GM12878 (cell line): ENCODE results near the gene EEF1G. TPM values are rescaled to one million over a fixed set of nuclear protein-coding genes. Genes with fewer than 3 reads are reported as not detected.

ENCODE experiments used
- ATAC-seq: fragments of 200-7000 bp; cut with Tn5 transposase; 3 replicates; pipeline ENCODE4 v1.9.1; 2020; ENCODE audit warnings: mild to moderate bottlenecking, moderate library complexity
- BruUV-seq: library from RNA; stranded (reverse); fragments of 400-500 nt; replicated peaks from 2 replicates; lab custom pipeline; 2021; lab: Mats Ljungman, UMichigan
- CTCF ChIA-PET: fragments of 300-600 bp; sonication (Branson Sonifier 250); formaldehyde crosslinking; extraction: SDS; loops from one replicate; lab custom pipeline; 2021; ENCODE audit warnings: inconsistent platforms; lab: Yijun Ruan, JAX
- POLR2A ChIA-PET: fragments of 350-600 bp; formaldehyde crosslinking; extraction: SDS; loops from one replicate; lab custom pipeline; 2021; ENCODE audit warnings: inconsistent platforms; lab: Charles Lee
- RAD21 ChIA-PET: fragments of 300-600 bp; sonication (Branson Sonifier 250); formaldehyde crosslinking; loops from one replicate; lab custom pipeline; 2023; ENCODE audit warnings: antibody characterized with exemption; ENCODE audit not compliant: unreplicated experiment; lab: Charles Lee
- SMC1A ChIA-PET: fragments of 300-600 bp; sonication (Branson Sonifier 250); formaldehyde crosslinking; loops from one replicate; lab custom pipeline; 2023; ENCODE audit not compliant: unreplicated experiment, uncharacterized antibody; lab: Charles Lee
- DNase-seq: peaks from one replicate; pipeline ENCODE4 v3.0.0-alpha.2; 2011; ENCODE audit warnings: low read depth, low spot score
- FAIRE-seq: peaks from 3 replicates; lab custom pipeline; 2011; peaks lifted over from hg19 to GRCh38; lab: Jason Lieb, UNC
- H2AFZ ChIP-seq: 2 replicates; pipeline ENCODE4 v1.6.0; 2011; ENCODE audit warnings: low read depth, low read length, control low read depth; ENCODE audit not compliant: control insufficient read depth
- H3K27ac ChIP-seq: 2 replicates; pipeline ENCODE4 v1.5.1; 2011; ENCODE audit warnings: control low read depth; ENCODE audit not compliant: control insufficient read depth, insufficient read depth
- H3K27me3 ChIP-seq, 2 experiments: replicated peaks in 1 of 2; 2 replicates each; pipeline versions ENCODE4 v1.6.0 to v1.6.1; 2011; ENCODE audit warnings: low read length in 1 of 2; ENCODE audit not compliant: control insufficient read depth in 2 of 2, insufficient read depth in 2 of 2
- H3K36me3 ChIP-seq, 2 experiments: 2 replicates each; pipeline ENCODE4 v1.5.1; 2011; ENCODE audit warnings: low read length in 1 of 2; ENCODE audit not compliant: control insufficient read depth in 2 of 2, insufficient read depth in 2 of 2
- H3K4me1 ChIP-seq: 2 replicates; pipeline ENCODE4 v1.6.1; 2011; ENCODE audit warnings: mild to moderate bottlenecking, low read length, moderate library complexity, mixed read lengths; ENCODE audit not compliant: control insufficient read depth, insufficient read depth
- H3K4me2 ChIP-seq: 2 replicates; pipeline ENCODE4 v1.6.0; 2011; ENCODE audit warnings: control low read depth; ENCODE audit not compliant: control insufficient read depth, insufficient read depth
- H3K4me3 ChIP-seq: fragments of 200-600 bp; sonication (generic); 2 replicates; pipeline ENCODE4 v1.5.1; 2016
- H3K79me2 ChIP-seq: 2 replicates; pipeline ENCODE4 v1.6.0; 2011; ENCODE audit warnings: low read length; ENCODE audit not compliant: control insufficient read depth, insufficient read depth
- H3K9ac ChIP-seq: 2 replicates; pipeline ENCODE4 v1.8.0; 2011; ENCODE audit warnings: low read length, control low read depth, mixed read lengths; ENCODE audit not compliant: control insufficient read depth, insufficient read depth
- H3K9me3 ChIP-seq: replicated peaks from 3 replicates; pipeline ENCODE4 v1.5.1; 2011; ENCODE audit warnings: mild to moderate bottlenecking, low read length; ENCODE audit not compliant: control insufficient read depth, insufficient read depth
- H4K20me1 ChIP-seq: 2 replicates; pipeline ENCODE4 v1.6.0; 2011; ENCODE audit not compliant: control insufficient read depth, insufficient read depth
- ASH2L ChIP-seq: fragments of 300-600, 200-600 bp; sonication (generic); IDR thresholded peaks from 2 replicates; pipeline ENCODE4 v1.6.1; 2017; ENCODE audit warnings: low read depth, mild to moderate bottlenecking, borderline replicate concordance
- EGR1 ChIP-seq, 2 experiments: IDR thresholded peaks; 1 replicate in 1 of 2; 2 replicates in 1 of 2; pipeline ENCODE4 v1.6.1; 2011 to 2012; ENCODE audit warnings: low read depth in 2 of 2, low read length in 2 of 2, borderline replicate concordance in 1 of 2, mild to moderate bottlenecking in 1 of 2, moderate library complexity in 1 of 2
- FOXM1 ChIP-seq: IDR thresholded peaks from 2 replicates; pipeline ENCODE4 v1.6.1; 2012; ENCODE audit warnings: low read depth, mild to moderate bottlenecking, inconsistent platforms, low read length, moderate library complexity
- NFXL1 ChIP-seq: fragments of 450-650 bp; IDR thresholded peaks from 2 replicates; pipeline ENCODE4 v1.6.1; 2017; ENCODE audit warnings: antibody characterized with exemption, mild to moderate bottlenecking, borderline replicate concordance
- NFYA ChIP-seq: IDR thresholded peaks from 2 replicates; pipeline ENCODE4 v1.6.1; 2011; ENCODE audit warnings: low read depth, mild to moderate bottlenecking, low read length, improper control_type of control experiment, borderline replicate concordance
- PKNOX1 ChIP-seq: fragments of 450-650 bp; IDR thresholded peaks from 2 replicates; pipeline ENCODE4 v1.6.1; 2016; ENCODE audit warnings: mild to moderate bottlenecking
- POLR2AphosphoS5 ChIP-seq: IDR thresholded peaks from 2 replicates; pipeline ENCODE4 v1.6.1; 2011; ENCODE audit warnings: mild to moderate bottlenecking, low read length, inconsistent platforms
- SMARCA5 ChIP-seq: fragments of 450-650 bp; IDR thresholded peaks from 2 replicates; pipeline ENCODE4 v1.6.1; 2017; ENCODE audit warnings: mild to moderate bottlenecking
- YY1 ChIP-seq: IDR thresholded peaks from 2 replicates; pipeline ENCODE4 v1.6.1; 2011; ENCODE audit warnings: low read depth, mild to moderate bottlenecking, low read length
- WGBS: methylation state at CpG from one replicate; pipeline ENCODE4 v1.1.6; 2016; ENCODE audit warnings: low lambda C conversion rate; ENCODE audit not compliant: insufficient replicate concordance, insufficient coverage; ENCODE audit errors: missing lambda C conversion rate; 5-methylcytosine and 5-hydroxymethylcytosine counted together
- in situ Hi-C: fragments of 300-500 bp; cut with MboI; formaldehyde crosslinking; loops from 9 replicates; pipeline ENCODE4 v1.14.3; 2018; ENCODE audit warnings: mixed read lengths
- intact Hi-C: fragments of 100-400 bp; cut with micrococcal nuclease; formaldehyde crosslinking; loops from one replicate; pipeline ENCODE4 v1.14.2; 2022; ENCODE audit not compliant: unreplicated experiment
- polyA plus RNA-seq, 11 experiments: library from polyadenylated mRNA; depleted of rRNA in 4 of 11; unstranded in 6 of 11; stranded (reverse) in 5 of 11; fragments of >200 nt; fragmentation: Nextera tagmentation in 4 of 11; fragmentation: Illumina TruSeq in 1 of 11; extraction: Ambion mirVana in 4 of 11; extraction: Trizol in 1 of 11; gene quantifications; 1 replicate in 1 of 11; 2 replicates in 10 of 11; pipeline versions ENCODE4 v1.2.1 to v1.2.3, GENCODE V29; 2011 to 2016; ENCODE audit warnings: inconsistent platforms in 2 of 11, missing spikeins in 2 of 11, low read depth in 1 of 11
- total RNA-seq, 4 experiments: library from RNA; depleted of rRNA in 3 of 4; stranded (reverse); fragments of >200 nt in 3 of 4; fragmentation: Illumina TruSeq in 1 of 4; extraction: Trizol in 1 of 4; gene quantifications; 2 replicates each; pipeline versions ENCODE4 v1.2.1 to v1.2.3, GENCODE V29; 2013 to 2021
- TF ChIP-seq, protein P1 (sequence below): fragments of 450-650 bp; IDR thresholded peaks from 2 replicates; pipeline ENCODE4 v1.6.1; 2017; ENCODE audit warnings: mild to moderate bottlenecking

The EEF1G gene
- total and polyA plus RNA-seq, 10 of the 15 experiments (the other 5 are each of a cell fraction or from before 2014, with no cell fraction given): 850 to 2,739 (median 2,277) TPM

DNA sequence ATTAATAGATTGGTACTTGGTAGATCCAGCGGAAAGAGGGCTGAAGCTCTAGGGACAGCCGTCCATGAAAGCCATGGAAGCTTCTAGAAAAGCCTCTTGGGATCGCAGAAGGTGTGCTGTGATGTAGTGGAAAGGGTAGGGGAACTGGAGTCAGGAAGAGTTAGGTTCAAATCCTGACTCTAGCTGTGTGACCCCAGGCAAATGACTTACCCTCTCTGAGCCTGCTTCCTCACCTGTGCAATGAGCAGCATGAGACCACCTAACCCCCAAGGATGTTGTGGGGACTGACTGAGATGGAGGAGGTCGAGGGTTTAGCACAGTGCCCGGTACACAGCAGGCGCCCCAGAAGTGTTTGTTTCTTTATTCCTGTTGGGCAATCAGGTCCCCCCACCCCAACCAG lies 36.7 kb upstream of the EEF1G start:
- Histone ChIP-seq H4K20me1 (no peaks in the 10 kb centered on the region; the same call in 1 of the 2 replicates), H2AFZ (no peak overlapping the region)
- WGBS: 96% methylated on average over 6 of the region's 6 CpGs
- TF ChIP-seq, protein P1, sequence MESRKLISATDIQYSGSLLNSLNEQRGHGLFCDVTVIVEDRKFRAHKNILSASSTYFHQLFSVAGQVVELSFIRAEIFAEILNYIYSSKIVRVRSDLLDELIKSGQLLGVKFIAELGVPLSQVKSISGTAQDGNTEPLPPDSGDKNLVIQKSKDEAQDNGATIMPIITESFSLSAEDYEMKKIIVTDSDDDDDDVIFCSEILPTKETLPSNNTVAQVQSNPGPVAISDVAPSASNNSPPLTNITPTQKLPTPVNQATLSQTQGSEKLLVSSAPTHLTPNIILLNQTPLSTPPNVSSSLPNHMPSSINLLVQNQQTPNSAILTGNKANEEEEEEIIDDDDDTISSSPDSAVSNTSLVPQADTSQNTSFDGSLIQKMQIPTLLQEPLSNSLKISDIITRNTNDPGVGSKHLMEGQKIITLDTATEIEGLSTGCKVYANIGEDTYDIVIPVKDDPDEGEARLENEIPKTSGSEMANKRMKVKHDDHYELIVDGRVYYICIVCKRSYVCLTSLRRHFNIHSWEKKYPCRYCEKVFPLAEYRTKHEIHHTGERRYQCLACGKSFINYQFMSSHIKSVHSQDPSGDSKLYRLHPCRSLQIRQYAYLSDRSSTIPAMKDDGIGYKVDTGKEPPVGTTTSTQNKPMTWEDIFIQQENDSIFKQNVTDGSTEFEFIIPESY: no peak
- TF ChIP-seq SMARCA5: peak; percentile 54; the same call in 1 of the 2 replicates
- TF ChIP-seq, all 136 proteins: peak for 1
- peak overlapping the region; percentile 94; the same call in 1 of the 2 replicates for H3K4me3 ChIP-seq
- H3K27ac ChIP-seq: no peak overlapping the region
- H3K27me3 ChIP-seq: no peaks in the 10 kb centered on the region
- intact Hi-C loops (loop anchor here (5.0 kb wide), 1 partner anchor 62 kb away; the partner anchor contains the start of genes LBHD1 and UQCC3), in situ Hi-C loops (no loop called here)
- no peak for DNase-seq
- CTCF ChIA-PET: interaction anchor here (1.5 to 4.9 kb wide), 3 partner anchors 9 to 39 kb away, joined by 5 to 41 read pairs (median 27); partner anchors contain the start of genes MTA2 and TUT1
- peaks cover 16% of the 10 kb centered on the region for H3K79me2 ChIP-seq
- H3K4me1 ChIP-seq: peaks cover 14% of the 10 kb centered on the region
- ATAC-seq: no peak
- BruUV-seq: TSS peak; percentile 46
- H3K36me3 ChIP-seq: peaks cover under 1% of the 10 kb centered on the region in 2 experiments; a peak in 2 of 4 replicates
- peak overlapping the region; percentile 97; the same call in 1 of the 2 replicates for H3K4me2 ChIP-seq
- no peaks in the 10 kb centered on the region for H3K9me3 ChIP-seq
- RAD21 ChIA-PET: interaction anchor here (1.5 to 2.1 kb wide), 3 partner anchors 9 to 16 kb away, joined by 4 to 8 read pairs (median 5); partner anchors contain the start of genes B3GAT3 and MTA2
- no peak for FAIRE-seq
- SMC1A ChIA-PET: interaction anchor here (2.1 to 2.9 kb wide), 2 partner anchors 10 to 18 kb away, joined by 7 to 19 read pairs; partner anchors contain the start of gene TUT1
- POLR2A ChIA-PET: interaction anchor here (1.1 to 2.6 kb wide), 4 partner anchors 11 to 62 kb away, joined by 3 to 13 read pairs (median 6); partner anchors contain the start of genes B3GAT3, LBHD1 and UQCC3
- no peak overlapping the region; the same call in 1 of the 2 replicates for H3K9ac ChIP-seq

GRCh38 chr11:62608776-62609175 lies 35.1 kb upstream of the EEF1G start:
- Histone ChIP-seq H3K4me1 (peaks cover 14% of the 10 kb centered on the region), H3K36me3 (peaks cover 3 to 9% of the 10 kb centered on the region in 2 experiments; a peak in 3 of 4 replicates), H3K27me3 (no peaks in the 10 kb centered on the region), H3K9ac (no peak overlapping the region), H2AFZ (no peak overlapping the region), H3K27ac (no peak overlapping the region), H3K79me2 (peaks cover 16% of the 10 kb centered on the region), H3K4me3 (no peak overlapping the region), H4K20me1 (no peaks in the 10 kb centered on the region; the same call in 1 of the 2 replicates), H3K4me2 (no peak overlapping the region), H3K9me3 (no peaks in the 10 kb centered on the region)
- ChIA-PET POLR2A (no interaction called here), SMC1A (interaction anchor here (2.1 kb wide), 1 partner anchor 12 kb away, joined by 7 read pairs; no protein-coding TSS in a partner anchor), RAD21 (no interaction called here), CTCF (interaction anchor here (4.9 kb wide), 1 partner anchor 17 kb away, joined by 41 read pairs; the partner anchor contains the start of gene TUT1)
- FAIRE-seq (no peak), ATAC-seq (no peak), DNase-seq (no peak)
- no TSS peak for BruUV-seq
- in situ Hi-C loops: no loop called here
- 94% methylated on average over 12 of the region's 12 CpGs for WGBS
- intact Hi-C loops: no loop called here
- TF ChIP-seq, protein P1: no peak
- TF ChIP-seq PKNOX1 (no peak), ASH2L (no peak), EGR1 (IDR thresholded peaks at IDR 0.05; ENCODE audit: borderline replicate concordance in 1 of 2, low read depth in 2 of 2, low read length in 2 of 2) (no peak), NFXL1 (no peak), YY1 (no peak), NFYA (no peak), FOXM1 (no peak), POLR2AphosphoS5 (no peak)
